Heart left ventricle (tissue), 16 donors: ENCODE results near the gene F2R. TPM values are rescaled to one million over a fixed set of nuclear protein-coding genes. Genes with fewer than 3 reads are reported as not detected.
"Not testable (repeated sequence)": the region's sequence is repeated elsewhere in the genome, so short reads cannot be mapped to it uniquely, and the experiment has no call there.

ENCODE experiments used
- ATAC-seq, 4 donors: fragments of 200-7000 bp; cut with Tn5 transposase; one replicate each; pipeline ENCODE4 v1.9.1; 2020 to 2022; ENCODE audit warnings: moderate library complexity in 4 of 4, mild to moderate bottlenecking in 3 of 4, moderate number of reproducible peaks in 1 of 4
- DNase-seq, 5 donors: peaks; one replicate each; pipeline ENCODE4 v3.0.0-alpha.2; 2020
- H3K27ac ChIP-seq, 12 donors: fragments of 200-600 bp; sonication (generic) in 4 of 12; one replicate each; pipeline versions ENCODE4 v1.5.0 to v1.8.0; 2016 to 2022; ENCODE audit warnings: mild to moderate bottlenecking in 2 of 12
- H3K27me3 ChIP-seq, 9 donors: fragments of 200-600 bp; sonication (generic) in 2 of 9; one replicate each; pipeline versions ENCODE4 v1.5.1 to v1.8.0; 2016 to 2022; ENCODE audit warnings: mild to moderate bottlenecking in 3 of 9
- H3K36me3 ChIP-seq, 9 donors: fragments of 200-600 bp; sonication (generic) in 2 of 9; one replicate each; pipeline versions ENCODE4 v1.5.0 to v1.8.0; 2018 to 2022; ENCODE audit warnings: mild to moderate bottlenecking in 2 of 9
- H3K4me1 ChIP-seq, 12 donors: fragments of 200-600 bp; sonication (generic) in 4 of 12; one replicate each; pipeline versions ENCODE4 v1.5.0 to v1.8.0; 2016 to 2022; ENCODE audit warnings: mild to moderate bottlenecking in 3 of 12
- H3K4me3 ChIP-seq, 12 donors: fragments of 200-600 bp; sonication (generic) in 4 of 12; one replicate each; pipeline versions ENCODE4 v1.5.0 to v1.8.0; 2017 to 2022; ENCODE audit warnings: mild to moderate bottlenecking in 9 of 12, moderate library complexity in 4 of 12
- H3K9me3 ChIP-seq, 12 donors: fragments of 200-600 bp; sonication (generic) in 4 of 12; one replicate each; pipeline versions ENCODE4 v1.5.0 to v1.8.0; 2016 to 2022; ENCODE audit warnings: mild to moderate bottlenecking in 1 of 12
- CTCF ChIP-seq, 12 donors: fragments of 200-600 bp; sonication (generic) in 4 of 12; IDR thresholded peaks; one replicate each; pipeline versions ENCODE4 v1.5.0 to v1.8.0; 2018 to 2022; ENCODE audit warnings: antibody characterized with exemption in 12 of 12, mild to moderate bottlenecking in 5 of 12
- POLR2A ChIP-seq, 2 donors: fragments of 450-650 bp; IDR thresholded peaks; one replicate each; pipeline ENCODE4 v1.6.1; 2017; ENCODE audit warnings: antibody characterized with exemption in 2 of 2, mild to moderate bottlenecking in 2 of 2, moderate library complexity in 2 of 2
- WGBS, 4 donors: extraction: QIAGEN DNeasy Blood & Tissue Kit in 2 of 4; methylation state at CpG; one replicate each; pipeline versions ENCODE4 v1.1.5 to v1.1.7; 2013 to 2018; 5-methylcytosine and 5-hydroxymethylcytosine counted together
- intact Hi-C, 10 donors: fragments of 100-400 bp; cut with DNase I; formaldehyde crosslinking; loops; one replicate each; pipeline versions ENCODE4 v1.11.1 to v1.14.2; 2022
- polyA plus RNA-seq, 2 donors: library from polyadenylated mRNA; stranded (reverse); fragments of 200-250 nt; gene quantifications; one replicate each; pipeline ENCODE4 v1.2.3, GENCODE V29; 2013
- total RNA-seq, 9 donors: library from RNA; depleted of rRNA in 2 of 9; stranded (reverse); fragments of >200 nt in 2 of 9; fragmentation: NEBNext Ultra II Directional in 3 of 9; extraction: Animal tissue kit (Norgen Biotek cat#: 25700) in 3 of 9; gene quantifications; one replicate each; pipeline versions ENCODE4 v1.1.0 to v1.2.4, GENCODE V29; 2016 to 2023
- donor health status: ischemic (EF 13 %, LVEDD 7.1; RV severe dilation, severe dysfunction).
- donor health status: healthy with polysubstance abuse.
- donor health status: DM: no; HTN: yes; CAD: no.
- donor health status: DM: no; HTN: no; CAD: no.
- donor health status: ischemic (EF 25% LVEDD 6.9; RV normal size, moderate dysfunction).
- donor health status: ischemic (EF 25% LVEDD 5.7; RV mildly dilated, moderate dysfunction).
- donor health status: healthy.
- donor health status: DM: yes; HTN: yes; CAD: no.
- donor health status: ischemic (EF 35%, LVEDD 5.7; RV mildly dilated, moderate dysfunction).
- donor health status: nonischemic (EF 11% LVEDD 7.7; RV severe dilation, severe dysfunction).
- donor health status: DM: yes; HTN: yes; CAD: no.
- donor health status: PGD.
- donor health status: ischemic (EF 29% LVEDD 5.4; RV normal size, mild dysfunction).
- donor health status: nonischemic (EF 23%, LVEDD 6.1; RV moderate dilation, normal function).

The F2R gene
- total and polyA plus RNA-seq, 11 donors, result 2.5 to 28.2 (median 13.6) TPM

- peaks cover 0 to 41% (median 8%) of the 10 kb centered on the region in 12 donors for H3K4me1 ChIP-seq
- no peak for DNase-seq
- intact Hi-C loops, result no loop called here
- no peak for ATAC-seq
- H3K27ac ChIP-seq, result peak overlapping the region in 5 of 12 donors; percentile 14 to 81 (median 47)
- no peaks in the 10 kb centered on the region for H3K27me3 ChIP-seq
- TF ChIP-seq POLR2A (IDR thresholded peaks at IDR 0.05) (no peak), CTCF (IDR thresholded peaks at IDR 0.05) (no peak)
- peaks cover 0 to 28% (median 13%) of the 10 kb centered on the region in 9 donors for H3K36me3 ChIP-seq
- 47 to 55% (median 52%) methylated on average over 4 of the region's 4 CpGs for WGBS, 4 donors
- H3K9me3 ChIP-seq, result peaks cover 0 to 3% (median 0%) of the 10 kb centered on the region in 12 donors
- H3K4me3 ChIP-seq, result no peak overlapping the region
Measured at GRCh38 chr5:76735762-76736545, 20.0 kb downstream of the F2R start.

DNA sequence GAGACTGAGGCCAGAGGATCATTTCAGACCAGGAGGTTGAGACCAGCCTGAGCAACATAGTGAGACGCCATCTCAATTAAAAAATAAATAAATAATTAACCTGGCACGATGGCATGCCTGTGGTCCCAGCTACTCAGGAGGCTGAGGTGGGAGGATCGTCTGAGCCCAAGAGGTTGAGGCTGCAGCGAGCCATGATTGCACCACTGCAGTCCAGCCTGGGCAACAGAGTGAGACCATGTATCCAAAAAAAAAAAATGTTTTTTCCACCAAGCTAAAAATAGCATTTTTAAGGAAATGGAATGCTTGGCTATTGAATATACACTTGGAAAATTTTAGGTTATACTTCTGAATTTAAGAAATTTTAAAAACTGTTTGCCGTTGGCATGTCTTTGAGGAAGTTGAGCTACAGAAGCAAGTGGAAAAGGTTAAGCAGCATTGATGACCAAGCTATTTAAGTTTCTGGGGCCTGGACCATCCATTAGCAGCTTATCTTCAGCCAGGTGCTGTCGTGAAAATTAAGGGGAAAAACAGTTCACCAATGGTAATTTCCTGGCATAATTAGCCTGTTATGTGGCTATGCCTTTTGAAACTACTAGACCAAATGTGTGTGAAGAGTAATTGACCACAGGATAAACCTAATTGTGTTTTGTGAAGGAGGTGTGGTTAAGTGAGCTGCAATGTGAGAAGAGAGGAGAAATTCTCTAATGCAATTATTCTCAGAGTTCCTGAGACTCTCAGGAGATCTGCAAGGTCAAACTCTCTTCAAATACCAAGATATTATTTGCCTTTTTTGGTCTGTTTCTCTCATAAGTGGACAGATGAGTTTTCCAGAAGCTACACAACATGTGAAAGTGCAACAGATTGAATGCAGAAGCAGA lies 21.0 kb downstream of the F2R start:
- no peaks in the 10 kb centered on the region for H3K9me3 ChIP-seq
- no peak for TF ChIP-seq POLR2A (IDR thresholded peaks at IDR 0.05)
- no peak for TF ChIP-seq CTCF (IDR thresholded peaks at IDR 0.05)
- no peak overlapping the region for H3K4me3 ChIP-seq
- DNase-seq (no peak), ATAC-seq (peak in 1 of 4 donors; percentile 20)
- no peaks in the 10 kb centered on the region for H3K27me3 ChIP-seq
- H3K27ac ChIP-seq, result peak overlapping the region in 7 of 12 donors; percentile 3 to 81 (median 33)
- intact Hi-C loops, result no loop called here
- H3K36me3 ChIP-seq, result peaks cover 0 to 28% (median 13%) of the 10 kb centered on the region in 9 donors
- peaks cover 0 to 41% (median 8%) of the 10 kb centered on the region in 12 donors for H3K4me1 ChIP-seq
- WGBS, 4 donors, result 63 to 73% (median 71%) methylated on average over 6 of the region's 6 CpGs

DNA sequence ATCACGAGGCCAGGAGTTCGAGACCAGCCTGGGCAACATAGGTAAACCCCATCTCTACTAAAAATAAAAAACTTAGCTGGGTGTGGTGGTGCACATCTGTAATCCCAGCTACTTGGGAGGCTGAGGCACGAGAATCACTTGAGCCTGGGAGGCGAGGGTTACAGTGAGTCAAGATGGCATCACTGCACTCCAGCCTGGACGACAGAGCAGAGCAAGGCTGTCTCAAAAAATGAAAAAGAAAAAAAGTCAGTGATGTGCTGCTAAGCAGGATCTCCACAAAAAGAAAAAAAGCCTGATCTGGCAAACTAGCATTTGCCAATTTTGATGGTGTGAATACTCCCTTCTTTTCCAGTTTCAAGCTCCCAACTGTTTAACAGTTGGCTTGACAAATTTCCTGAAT lies 21.9 kb downstream of the F2R start:
- intact Hi-C loops, result loop anchor here in 1 of 10 donors (2.0 kb wide), 1 partner anchor 21 kb away; the partner anchor contains the start of gene F2R
- H3K36me3 ChIP-seq, result peaks cover 0 to 22% (median 8%) of the 10 kb centered on the region in 9 donors
- H3K27ac ChIP-seq, result peak overlapping the region in 6 of 12 donors; percentile 10 to 81 (median 25)
- peaks cover 0 to 41% (median 8%) of the 10 kb centered on the region in 12 donors for H3K4me1 ChIP-seq
- no peak overlapping the region for H3K4me3 ChIP-seq
- 87 to 89% (median 88%) methylated on average over 5 of the region's 5 CpGs for WGBS, 4 donors
- no peak for TF ChIP-seq CTCF (IDR thresholded peaks at IDR 0.05)
- no peak for TF ChIP-seq POLR2A (IDR thresholded peaks at IDR 0.05)
- DNase-seq, result no peak
- no peak for ATAC-seq
- H3K9me3 ChIP-seq, result no peaks in the 10 kb centered on the region
- H3K27me3 ChIP-seq, result no peaks in the 10 kb centered on the region

GRCh38 chr5:76741506-76741905 lies 25.6 kb downstream of the F2R start:
- intact Hi-C loops, result not testable (repeated sequence)

More at GRCh38 chr5:76741506-76741905, 25.6 kb downstream of the F2R start:
- H3K4me1 ChIP-seq, result peaks cover 0 to 33% (median 7%) of the 10 kb centered on the region in 12 donors
- not testable (repeated sequence) for H3K36me3 ChIP-seq, DNase-seq, ATAC-seq, H3K27ac ChIP-seq, H3K27me3 ChIP-seq, H3K9me3 ChIP-seq, H3K4me3 ChIP-seq
- 94 to 97% (median 97%) methylated on average over 4 of the region's 4 CpGs for WGBS, 4 donors
